Fibroblast of peridontal ligament (primary cell): ENCODE results near the gene SLC35F6.
"Not testable (repeated sequence)": the region's sequence is repeated elsewhere in the genome, so short reads cannot be mapped to it uniquely, and the experiment has no call there.

Experiments
- DNase-seq: peaks from one replicate; pipeline ENCODE4 v3.0.0-alpha.2; 2010; ENCODE audit errors: extremely low read depth

Gene SLC35F6

GRCh38 chr2:26784570-26785234 is 20.6 kb downstream of the SLC35F6 start:
- DNase-seq, result no peak

DNA sequence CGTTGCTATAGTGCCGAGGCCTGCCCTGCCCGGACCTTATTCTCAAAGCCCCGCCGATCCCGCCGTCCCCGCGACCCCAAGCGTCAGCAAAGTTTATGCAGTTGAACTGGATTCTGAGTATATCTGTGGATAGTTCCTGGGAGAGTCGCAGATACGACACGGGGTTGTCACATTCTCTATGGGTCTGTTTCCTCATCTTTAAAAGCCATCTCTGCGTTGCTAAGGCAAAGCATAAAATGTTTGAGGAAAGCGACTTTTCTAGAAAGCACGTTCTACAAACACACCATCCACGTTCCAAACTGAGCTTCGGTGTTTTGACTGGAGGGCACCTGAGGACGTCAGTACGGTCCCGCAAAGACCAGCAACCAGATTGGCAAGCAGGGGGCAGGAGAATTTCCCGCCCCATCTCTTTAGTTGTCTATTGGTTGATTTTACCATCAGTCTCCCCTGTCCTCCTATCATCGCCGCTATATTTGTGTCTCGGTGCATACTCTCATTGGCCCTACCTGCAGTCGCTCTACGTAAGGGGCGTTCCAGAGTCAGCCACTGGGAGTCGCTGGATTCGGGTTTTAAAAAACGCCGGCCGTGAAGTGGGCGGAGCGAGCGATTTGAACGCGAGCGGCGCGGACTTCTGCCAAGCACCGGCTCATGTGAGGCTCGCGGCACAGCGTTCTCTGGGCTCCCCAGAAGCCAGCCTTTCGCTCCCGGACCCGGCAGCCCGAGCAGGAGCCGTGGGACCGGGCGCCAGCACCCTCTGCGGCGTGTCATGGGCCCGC is 21.5 kb downstream of the SLC35F6 start, which contains the start of gene CENPA:
TSS of gene CENPA (plus strand) at position 626 of the 776 bp plus-strand sequence. CDS start at position 767, 141 bp downstream.
- DNase-seq, result peak; percentile 100

DNA sequence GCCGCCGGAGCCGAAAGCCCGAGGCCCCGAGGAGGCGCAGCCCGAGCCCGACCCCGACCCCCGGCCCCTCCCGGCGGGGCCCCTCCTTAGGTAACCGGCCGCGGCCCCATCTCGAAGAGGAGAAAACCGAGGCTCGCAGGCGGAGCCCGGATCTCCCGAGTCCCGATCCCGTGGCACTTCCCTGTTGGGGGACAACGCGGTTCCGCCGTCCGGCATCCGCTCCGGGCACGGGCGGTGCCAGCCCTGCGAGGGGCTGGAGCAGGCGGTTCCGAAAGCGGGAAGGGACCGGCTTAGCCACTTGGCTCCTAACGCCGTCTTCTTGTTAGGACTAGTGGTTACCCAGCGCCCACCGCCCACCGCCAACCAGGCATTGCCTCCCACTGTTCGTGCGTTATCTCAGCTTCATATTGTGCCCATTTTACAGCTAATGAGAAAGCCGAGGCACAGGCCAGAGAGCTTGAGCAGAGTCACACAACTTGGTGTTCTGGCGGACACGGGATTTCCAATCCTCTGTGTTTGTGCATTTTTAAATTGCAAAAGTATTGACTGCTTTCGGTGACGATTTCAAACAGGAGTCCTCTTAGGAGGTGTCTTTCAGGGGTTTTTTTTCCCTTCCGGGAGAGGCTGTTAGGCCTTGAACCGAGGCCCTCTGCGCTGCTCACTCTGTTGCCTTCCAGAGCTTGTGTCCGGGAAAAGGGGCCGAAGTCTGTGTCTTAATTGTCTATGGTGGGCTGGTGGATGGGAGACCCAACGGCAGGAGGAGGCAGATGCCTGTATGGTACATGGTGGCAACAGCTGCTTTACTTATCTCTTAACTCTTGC is 22.3 kb downstream of the SLC35F6 start:
- peak; percentile 24 for DNase-seq

GRCh38 chr2:26792720-26793119 is 28.6 kb downstream of the SLC35F6 start:
- DNase-seq, result no peak

- DNase-seq, result no peak
Measured at GRCh38 chr2:26793518-26793917, 29.4 kb downstream of the SLC35F6 start.

GRCh38 chr2:26795135-26795534 is 31.1 kb downstream of the SLC35F6 start:
- DNase-seq, result not testable (repeated sequence)

DNA sequence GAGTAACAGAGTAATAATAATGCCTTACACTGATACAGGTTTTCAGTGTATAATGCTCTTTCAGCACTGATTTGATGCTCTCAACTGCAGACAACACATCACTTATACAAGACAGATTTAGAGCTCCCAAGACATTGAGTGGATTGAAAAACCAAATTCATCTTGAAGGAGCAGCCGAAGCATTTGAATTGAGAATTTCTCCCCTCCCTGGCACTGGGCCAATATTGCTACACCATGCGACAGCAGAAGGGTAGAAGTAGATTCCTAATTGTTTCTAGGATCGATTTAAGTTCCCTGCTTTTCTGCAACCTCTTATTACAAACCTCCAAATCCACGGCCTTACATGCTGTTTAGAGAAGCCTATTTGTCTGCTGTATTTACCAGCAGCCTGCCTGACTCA is 37.2 kb downstream of the SLC35F6 start:
- DNase-seq, result no peak

DNA sequence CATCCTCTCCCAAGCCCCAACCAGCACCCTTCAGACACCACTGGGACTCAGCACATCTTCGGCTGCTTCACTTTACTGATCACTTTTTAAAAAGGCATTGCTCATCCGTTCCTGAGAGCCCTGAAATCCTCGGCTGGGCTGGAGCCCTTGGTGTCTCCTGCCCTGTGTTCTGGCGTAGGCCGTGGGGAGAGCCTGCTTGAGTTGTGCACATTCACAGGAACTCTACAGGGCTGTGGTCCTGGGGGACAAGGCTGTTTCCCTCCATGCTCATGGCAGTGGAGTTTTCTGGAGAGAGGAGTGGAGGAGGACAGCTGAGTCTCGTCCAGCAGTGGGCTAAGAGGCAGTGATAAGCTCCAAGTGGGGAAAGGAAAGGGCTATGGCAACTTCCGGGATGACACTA is 37.7 kb downstream of the SLC35F6 start:
- DNase-seq, result no peak

GRCh38 chr2:26805241-26805676 is 41.2 kb downstream of the SLC35F6 start:
- peak; percentile 58 for DNase-seq

- DNase-seq, result peak; percentile 64
Measured at GRCh38 chr2:26807788-26808460, 43.8 kb downstream of the SLC35F6 start.

DNA sequence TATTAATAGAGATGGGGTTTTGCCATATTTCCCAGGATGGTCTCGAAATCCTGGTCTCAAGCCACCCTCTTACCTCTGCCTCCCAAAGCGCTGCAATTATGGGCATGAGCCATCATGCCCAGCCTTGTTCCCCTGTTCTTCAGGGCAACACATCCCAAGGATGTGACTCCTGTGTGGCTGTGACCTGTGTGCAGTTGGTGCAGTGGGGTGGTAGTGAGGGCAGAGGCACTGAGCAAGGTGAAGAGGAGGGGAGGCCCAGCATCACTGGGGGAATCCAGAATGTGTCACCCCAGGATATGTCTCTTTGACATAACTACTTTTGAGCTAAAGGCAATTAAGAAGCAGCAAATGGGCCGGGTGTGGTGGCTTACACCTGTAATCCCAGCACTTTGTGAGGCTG is 45.1 kb downstream of the SLC35F6 start:
- DNase-seq, result no peak

DNA sequence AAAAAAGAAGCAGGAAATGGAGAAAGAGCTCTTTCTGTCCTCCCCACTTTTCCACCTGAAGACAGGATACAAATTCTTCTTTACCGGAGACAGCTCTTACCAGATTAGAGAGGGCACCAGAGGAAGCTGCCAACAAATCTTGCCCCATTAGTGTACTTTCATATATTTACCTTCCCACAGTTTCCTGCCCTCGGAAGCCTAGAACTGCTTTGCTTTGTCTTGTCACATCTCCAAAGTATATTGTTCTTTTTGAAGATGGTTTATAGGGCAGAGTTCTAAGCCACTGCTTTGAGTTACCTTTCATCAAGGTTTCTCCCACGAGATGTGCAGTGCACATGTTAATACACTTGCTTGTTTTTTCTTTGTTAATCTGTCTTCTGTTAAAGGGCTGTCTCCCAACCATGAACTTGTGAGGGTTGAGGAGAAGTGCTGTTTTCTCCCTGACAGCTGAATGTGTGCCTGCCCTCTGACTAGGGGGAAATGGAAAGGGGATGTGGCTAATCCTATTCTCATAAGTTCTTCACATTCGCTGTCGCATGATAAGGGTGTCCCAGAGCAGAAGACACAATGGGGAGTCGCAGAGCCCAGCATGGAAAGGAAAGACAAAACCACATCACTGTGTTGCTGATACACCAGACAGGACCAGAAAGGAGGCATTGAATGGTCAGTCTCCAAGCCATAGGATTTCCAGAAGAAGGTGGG is 45.9 kb downstream of the SLC35F6 start:
- no peak for DNase-seq

DNA sequence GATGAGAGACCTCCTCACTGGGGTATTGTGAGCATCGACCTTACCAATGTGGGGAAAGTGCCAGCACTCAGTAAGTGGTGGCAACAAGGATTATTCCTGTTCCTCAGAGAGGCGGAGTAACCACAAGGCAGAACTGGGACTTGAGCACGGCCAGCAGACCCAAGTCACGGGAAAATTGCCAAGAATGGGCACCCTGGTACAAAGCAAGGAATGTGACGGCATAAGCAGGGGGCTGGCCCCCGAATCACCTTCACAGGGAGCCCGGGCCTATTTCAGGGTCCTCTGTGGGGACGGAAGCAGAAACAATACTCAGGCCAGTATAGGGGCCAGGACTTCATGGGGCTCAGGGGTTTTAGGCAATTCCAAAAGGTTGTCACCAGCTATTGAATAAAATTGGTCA is 47.2 kb downstream of the SLC35F6 start:
- no peak for DNase-seq

- DNase-seq, result no peak
Measured at GRCh38 chr2:26811791-26812694, 48.0 kb downstream of the SLC35F6 start.

DNA sequence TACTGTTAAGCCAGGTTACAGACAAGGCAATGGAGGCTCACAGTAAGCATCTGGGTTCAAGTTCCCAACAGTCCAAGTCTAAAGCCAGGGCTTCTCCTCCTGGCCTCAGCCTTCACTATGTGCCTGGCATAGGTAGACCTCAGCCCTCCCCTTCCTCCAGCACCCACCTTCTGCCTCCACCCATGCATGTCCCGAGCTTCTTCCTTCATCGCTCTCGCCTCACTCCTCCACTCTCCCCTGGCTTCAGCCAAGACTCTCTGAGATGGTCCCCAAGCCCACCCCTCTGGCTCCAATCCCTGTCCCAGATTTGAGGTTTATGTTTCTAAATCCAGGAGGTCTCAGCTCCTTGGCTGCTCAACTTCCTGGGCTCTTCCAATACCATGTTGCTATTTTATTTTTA is 48.6 kb downstream of the SLC35F6 start:
- no peak for DNase-seq

DNA sequence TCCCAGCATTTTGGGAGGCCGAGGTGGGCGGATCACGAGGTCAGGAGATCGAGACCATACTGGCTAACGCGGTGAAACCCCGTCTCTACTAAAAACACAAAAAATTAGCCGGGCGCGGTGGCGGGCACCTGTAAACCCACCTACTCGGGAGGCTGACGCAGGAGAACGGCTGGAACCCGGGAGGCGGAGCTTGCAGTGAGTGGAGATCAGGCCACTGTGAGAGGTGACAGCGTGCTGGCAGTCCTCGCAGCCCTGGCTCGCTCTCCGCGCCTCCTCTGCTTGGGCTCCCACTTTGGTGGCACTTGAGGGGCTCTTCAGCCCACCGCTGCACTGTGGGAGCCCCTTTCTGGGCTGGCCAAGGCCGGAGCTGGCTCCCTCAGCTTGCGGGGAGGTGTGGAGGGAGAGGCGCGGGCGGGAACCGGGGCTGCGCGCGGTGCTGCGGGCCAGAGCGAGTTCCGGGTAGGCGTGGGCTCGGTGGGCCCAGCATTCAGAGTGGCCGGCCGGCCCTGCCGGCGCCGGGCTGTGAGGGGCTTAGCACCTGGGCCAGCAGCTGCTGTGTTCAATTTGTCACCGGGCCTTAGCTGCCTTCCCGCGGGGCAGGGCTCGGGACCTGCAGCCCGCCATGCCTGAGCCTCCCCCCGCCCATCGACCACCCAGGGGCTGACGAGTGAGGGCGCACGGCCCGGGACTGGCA is 50.1 kb downstream of the SLC35F6 start:
- not testable (repeated sequence) for DNase-seq

DNA sequence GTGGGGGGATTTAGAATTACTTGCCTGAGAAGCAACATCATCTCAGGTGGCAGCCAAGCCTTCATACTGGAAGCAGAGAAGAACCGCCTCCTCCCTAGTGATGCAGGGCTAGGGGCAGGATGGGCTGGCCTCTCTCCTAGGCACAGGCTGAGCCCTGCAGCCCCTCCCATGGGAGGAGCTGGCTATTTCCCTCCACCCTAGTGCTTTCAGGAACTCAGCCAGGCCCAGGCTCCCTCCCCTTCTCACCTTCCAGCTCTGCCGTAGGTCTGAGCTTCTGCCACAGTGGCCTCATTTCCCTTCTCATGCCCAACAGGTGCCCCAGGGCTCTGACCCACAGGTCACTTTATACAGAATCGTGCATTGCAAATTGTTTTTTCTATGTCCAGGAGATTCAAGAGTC is 52.8 kb downstream of the SLC35F6 start:
- no peak for DNase-seq

DNA sequence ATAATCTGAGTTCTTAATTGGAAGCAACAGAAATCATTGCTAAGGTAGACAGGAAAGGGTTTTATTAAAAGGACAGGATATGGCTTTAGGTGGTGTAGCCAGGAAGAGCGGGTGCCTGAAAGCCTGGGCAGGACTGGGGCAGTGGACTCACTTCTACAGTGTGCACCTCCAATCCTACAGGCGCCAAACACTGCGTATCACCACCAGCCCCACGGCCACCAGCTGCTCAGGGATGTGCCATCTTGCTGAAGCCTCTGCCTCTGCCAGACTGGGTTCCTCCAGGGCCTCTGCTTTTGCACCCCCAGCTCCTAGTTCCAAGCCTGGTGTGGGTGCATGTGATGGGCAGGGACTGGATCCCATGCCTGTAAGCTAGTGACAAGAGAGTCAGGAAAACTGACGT is 54.2 kb downstream of the SLC35F6 start:
- DNase-seq, result no peak

DNA sequence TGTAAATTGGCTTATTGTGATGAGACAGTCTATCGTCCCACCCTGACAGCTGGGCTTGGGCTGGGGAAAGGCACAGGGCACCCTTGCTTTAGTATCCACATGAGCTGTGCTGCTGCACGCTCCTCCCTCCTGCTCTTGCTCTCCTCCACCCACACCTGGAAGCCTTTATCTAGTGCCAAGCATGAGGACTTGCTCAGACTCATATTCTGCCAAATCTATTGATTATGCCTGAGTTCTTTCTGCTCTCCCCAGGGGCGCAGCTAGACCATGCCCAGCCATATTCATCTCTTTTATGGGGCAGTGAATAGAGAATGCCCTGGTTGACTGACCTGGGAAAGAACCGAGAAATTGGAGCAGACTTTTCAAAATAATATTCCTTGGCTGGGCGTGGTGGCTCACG is 54.9 kb downstream of the SLC35F6 start:
- no peak for DNase-seq
